ENCODE measurements around the gene KANSL1.

KANSL1 gene

DNA sequence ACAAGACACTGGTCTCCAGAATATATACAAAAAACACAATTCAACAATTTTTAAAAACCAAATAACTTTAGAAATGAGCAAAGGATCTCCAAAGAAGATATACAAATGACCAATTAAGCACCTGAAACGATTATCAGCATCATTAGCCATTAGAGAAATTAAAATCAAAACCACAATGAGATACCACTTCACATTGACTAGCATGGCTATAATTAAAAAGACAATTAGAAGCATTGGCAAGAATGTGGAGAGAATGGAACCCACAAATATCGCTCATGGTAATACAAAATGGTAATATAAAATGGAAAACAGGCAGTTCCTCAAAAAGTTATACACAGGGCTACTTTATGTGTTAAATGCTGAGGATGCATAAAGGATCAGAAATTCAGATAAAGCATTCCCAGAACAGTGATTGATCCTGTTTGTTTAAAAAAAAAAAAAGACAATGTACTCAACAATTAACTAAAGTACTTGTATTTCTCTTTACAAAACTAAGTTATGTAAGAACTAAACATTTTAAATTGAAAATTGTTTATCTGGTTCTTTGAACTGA is 52.5 kb downstream of the KANSL1 start:
- no peak for DNase-seq (ENCODE audit: low spot score)

DNA sequence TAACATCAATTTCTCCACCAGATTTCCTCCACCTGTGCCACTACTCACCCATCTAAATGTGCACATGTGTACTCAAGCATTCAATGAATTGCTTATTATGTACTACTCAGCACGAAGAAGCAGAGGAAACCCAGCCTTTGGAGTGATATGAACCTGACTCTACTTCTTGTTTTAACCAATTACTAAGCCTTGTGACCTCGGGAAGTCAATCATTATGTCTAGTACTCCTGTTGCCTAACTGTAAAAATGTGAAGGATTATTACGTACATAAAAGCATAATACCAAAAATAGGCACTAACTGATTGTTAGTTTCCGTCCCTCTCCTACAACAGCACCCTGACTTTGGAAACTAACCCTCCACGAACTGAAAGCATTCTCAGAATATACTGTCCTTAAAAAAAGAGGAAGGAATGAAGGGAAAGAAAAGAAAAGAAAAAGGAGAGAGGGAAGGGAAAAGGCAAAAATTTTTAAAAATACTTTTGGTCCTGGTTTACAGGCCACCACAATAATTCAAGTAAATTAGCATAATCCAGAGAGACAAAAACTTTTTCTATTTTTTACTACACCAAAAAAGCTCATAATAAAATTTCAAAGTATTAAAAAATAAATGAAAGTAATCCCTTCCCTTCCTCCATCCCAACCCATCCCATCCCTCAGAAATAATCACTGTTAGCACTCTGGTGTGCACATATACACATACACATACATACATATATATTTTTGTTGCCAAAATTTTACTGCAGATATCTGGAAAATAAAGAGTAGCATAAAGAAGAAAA is 53.6 kb downstream of the KANSL1 start:
- DNase-seq (ENCODE audit: low spot score) = no peak

DNA sequence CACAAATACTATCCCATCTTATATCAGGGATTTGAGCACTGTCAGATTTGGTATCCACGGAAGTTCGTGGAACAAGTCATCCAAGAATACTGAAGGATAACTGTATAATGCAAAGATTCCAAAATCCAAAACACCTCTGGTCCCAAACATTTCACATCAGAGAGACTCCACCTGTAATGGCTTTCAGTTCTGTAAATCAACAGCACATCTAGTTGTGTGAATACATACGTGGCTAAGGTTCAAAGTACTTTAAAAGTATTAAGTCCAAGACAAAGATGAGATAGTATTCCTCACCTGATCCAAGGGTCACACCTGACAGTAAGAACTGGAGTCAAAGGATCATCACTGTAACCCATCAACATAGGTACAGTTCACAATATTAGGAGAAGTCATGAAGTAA is 54.8 kb downstream of the KANSL1 start:
- no peak for DNase-seq (ENCODE audit: low spot score)

DNA sequence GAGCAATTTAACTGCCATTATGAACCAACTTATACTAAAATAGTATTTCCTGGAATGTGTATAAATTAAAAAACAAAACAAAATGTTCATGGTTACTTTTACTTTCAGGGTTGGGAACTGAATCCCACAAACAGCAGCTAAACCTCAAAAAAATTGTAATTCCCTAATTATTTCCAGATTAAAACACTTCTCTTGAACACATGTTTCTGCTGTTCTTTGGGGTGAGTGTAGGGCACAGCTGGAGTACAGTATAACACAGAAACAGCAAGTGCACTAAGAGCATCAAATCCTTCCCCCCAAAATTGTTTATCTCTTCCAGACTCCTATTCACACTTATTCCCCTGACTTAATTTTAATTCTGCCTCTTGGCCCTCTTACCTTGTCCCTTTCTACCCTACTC is 56.4 kb downstream of the KANSL1 start:
- no peak for DNase-seq (ENCODE audit: low spot score)

DNA sequence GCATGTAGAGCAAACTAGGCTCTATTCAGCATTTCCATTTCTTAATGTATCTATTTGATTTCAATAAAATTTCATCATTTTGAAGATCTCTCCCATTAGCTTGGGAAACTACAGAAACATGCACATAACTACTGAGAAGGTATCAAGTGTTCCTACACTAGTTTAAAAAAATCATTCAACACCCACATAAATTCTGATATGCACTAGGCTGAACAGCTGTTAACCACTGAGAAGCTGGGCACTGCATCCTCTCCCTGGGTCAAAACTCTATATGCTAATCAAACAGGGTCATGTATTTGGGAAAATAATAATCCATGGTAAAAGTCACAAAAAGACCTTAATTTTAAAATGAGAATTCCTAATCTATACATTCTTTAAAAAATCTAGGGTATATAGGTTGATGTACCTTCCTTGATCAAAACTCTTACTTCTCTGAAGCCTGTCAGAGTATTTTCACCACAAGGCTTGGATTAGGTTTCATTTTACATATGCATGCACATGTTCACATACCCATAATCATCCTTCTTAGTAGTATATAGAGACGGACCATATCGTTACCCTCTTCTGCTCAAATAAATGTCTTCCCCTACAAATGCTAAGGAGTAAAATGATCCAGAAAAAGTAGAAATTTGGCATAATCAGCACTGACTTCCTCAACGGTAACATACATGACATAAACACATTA is 57.2 kb downstream of the KANSL1 start:
- no peak for DNase-seq (ENCODE audit: low spot score)

DNA sequence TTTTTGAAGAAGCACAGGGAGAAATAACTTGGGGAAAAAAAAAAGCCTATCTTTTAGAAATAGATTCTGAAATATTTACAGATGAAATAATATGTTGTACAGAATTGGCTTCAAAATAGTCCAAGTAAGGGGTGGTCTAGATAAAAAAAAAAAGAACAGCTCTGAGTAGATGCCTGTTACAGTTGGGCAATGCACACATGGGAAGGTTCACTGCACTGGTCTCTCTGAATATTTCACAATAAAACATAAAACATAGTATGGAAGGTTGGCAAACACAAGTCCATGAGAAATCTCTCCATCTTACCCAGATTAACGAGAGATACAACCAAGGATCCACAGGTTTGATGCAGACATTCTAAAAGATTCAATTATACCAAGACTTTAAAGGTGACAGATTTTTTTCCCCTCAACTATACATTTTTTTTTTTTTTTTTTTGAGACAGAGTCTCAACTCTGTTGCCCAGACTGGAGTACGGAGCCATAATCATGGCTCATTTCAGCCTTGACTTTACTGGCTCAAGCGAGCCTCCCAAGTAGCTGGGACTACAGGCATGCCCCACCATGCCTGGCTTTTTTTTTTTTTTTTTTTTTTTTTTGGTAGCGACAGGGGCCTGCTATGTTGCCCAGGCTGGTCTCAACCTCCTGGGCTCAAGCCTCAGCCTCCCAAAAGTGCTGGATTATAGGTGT is 58.0 kb downstream of the KANSL1 start:
- no peak for DNase-seq (ENCODE audit: low spot score)

DNA sequence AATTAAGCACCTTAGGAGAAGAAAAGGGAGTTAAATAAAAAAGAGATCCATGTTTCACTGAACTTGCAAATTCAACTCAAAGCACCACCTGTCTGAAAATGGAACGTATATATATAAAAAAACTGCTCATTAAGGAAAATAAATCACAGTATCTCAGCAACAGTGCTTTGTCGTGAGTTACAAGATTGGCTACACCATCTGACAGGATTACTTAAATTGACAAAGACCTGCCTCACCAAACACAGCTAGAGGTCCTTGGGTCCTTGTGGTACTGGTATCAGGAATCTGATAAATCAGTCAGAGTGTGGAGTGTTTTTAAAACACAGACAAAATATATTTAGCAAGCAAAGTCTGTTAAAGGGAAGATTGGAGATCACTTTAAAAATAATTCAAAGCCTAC is 63.9 kb downstream of the KANSL1 start:
- no peak for DNase-seq (ENCODE audit: low spot score)

DNA sequence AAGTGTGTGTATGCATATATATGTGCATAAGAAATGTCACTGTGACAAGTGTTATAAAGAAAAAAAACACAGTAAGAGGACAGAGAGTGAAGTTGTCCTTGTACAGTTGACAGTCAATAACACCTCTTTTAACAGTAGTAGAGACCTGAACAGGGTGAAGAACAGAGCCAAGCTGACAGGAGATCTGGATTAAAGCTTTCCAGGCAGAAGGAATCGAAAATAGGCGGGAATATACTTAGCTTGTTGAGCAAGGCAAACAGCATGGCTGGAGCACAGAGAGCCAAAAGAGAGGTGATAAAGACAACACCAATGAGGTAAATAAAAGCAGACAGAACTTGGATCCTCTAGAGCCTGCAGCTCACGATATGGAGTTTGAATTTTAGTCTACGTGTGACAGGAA is 64.8 kb downstream of the KANSL1 start:
- DNase-seq (ENCODE audit: low spot score) = no peak

DNA sequence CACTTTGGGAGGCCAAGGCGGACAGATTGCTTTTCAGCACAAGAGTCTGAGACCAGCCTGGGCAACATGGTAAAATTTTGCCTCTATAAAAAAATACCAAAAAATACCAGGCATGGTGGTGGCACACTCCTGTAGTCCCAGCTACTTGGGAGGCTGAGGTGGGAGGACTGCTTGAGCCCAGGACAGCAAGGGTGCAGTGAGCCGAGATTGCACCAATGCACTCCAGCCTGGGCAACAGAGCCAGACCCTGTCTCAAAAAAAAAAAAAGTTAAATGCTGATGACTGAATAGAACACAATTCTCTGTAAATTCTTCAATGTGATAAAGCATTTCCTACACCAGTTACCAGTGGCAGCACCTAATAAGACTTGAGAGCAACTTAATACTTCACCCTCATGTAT is 65.7 kb downstream of the KANSL1 start:
- no peak for DNase-seq (ENCODE audit: low spot score)

DNA sequence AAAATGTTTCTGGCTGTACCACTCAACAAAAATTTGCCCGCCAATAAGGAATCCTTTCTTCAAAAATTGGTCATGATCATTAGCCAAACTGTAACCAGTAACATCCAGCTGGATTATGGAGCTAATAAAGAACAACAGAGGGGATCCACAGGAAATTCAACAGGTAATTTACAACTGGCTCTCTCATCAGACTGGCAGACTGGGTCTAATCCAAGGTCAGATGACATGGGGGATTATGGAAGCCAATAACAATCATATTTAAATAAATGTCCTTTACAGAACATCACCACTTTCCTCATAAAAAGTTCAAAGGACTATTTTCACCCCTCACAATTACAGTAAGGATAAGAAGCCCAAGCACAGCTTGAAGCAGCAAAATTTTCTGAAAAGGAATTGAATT is 66.4 kb downstream of the KANSL1 start:
- no peak for DNase-seq (ENCODE audit: low spot score)

DNA sequence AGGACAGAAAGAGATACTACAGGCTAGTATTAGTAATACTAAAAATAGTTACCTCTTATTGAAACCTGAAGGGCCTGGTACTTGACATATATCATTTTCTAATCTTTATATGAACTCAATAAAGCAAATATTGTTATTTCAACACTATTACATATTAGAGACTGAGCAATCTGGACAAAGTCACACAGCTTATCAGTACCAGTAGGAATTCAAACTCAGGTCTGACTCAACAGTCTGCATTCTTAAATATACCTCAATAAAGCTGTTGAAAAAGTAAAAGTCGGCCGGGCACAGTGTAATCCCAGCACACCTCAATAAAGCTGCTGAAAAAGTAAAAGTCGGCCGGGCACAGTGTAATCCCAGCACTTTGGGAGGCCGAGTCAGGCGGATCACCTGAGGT is 67.4 kb downstream of the KANSL1 start:
- DNase-seq (ENCODE audit: low spot score) = no peak

DNA sequence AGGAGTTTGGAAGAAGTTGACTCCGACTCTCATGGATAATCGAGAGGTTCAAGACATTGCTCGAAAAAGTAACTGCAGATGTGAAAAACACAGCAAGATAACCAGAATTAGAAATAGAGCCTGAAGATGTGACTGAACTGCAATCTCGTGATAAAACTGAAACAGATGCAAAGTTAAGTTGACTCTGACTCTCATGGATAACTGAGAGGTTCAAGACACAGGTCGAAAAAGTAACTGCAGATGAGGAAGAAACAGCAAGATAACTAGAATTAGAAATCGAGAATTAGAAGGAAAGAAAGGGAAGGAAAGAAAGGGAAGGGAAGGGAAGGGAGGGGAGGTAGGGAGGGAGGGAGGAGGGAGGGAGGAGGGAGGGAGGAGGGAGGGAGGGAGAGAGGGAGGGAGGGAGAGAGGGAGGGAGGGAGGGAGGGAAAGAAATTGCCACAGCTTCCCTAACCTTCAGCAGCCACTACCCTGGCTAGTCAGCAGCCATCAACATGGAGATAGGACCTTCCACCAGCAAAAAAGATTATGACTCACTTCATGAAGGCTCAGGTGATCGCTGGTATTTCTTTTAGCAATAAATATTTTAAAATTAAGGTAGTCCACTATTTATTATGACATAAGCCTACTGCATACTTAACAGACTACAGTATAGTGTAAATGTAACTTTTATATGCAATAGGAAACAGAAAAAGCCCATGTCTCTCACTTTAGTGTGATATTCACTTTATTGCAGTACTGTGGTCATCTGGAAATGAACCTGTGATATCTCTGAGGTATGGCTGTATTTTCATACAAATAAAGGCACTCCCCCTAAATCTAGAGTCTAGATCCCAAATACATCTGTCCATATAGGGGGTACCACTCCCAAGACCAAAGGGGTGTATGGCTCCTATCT is 68.3 kb downstream of the KANSL1 start:
- no peak for DNase-seq (ENCODE audit: low spot score)

DNA sequence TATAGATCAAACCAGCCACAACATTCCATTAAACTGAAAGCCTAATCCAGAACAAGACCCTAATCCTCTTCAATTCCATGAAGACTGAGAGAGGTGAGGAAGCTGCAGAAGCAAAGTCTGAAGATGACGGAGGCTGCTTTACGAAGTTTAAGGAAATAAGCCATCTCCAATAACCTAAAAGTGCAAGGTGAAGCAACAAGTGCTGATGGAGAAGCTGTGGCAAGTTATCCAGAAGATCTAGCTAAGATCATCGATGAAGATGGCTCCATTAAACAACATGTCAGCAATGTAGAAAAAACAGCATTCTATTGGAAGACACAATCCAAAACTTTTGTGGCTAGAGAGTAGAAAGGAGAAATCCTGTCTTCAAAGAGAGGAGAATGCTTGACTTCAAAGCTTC is 69.6 kb downstream of the KANSL1 start:
- DNase-seq (ENCODE audit: low spot score) = no peak

DNA sequence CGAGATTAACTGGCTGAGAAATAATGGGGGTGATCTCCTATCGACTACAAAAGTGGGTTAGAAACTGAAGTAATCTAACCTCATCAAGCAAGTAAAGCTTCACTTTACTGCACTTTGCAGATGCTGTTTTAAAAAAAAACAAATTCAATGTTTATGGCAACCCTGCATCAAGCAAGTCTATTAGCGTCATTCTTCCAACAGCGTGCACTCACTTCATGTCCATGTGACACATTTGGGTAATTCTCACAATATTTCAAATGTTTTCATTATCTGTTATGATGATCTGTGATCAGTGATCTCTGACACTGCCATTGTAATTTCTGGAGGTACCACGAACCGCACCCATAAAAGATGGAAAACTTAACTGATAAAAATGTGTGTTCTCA is 70.8 kb downstream of the KANSL1 start:
- DNase-seq (ENCODE audit: low spot score) = no peak

DNA sequence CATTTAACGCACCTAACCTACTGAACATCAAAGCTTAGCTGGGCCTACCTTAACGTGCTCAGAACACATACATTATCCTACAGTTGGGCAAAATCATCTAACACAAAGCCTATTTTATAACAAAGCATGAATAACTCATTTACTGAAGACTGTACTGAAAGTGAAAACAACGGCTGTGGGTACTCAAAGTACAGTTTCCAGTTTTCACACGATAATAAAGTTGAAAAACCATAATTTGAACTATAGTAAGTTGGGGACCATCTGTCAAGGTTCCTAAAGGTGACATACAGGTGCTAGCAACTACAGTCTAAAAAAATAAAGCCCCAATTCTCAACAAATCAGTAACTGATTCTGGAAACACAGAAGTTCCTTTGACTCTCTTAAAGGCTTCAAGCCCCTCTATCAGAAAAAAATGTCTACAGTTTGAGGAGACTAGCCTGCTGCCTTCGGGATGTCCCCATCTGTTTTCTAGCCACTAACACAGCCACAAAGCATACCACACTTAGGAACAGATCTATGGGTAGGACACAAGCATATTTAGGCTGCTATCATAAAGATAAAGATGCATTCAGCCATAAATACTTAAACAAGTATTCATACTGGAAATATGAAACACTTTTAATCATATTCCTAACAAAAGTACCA is 71.3 kb downstream of the KANSL1 start:
- DNase-seq (ENCODE audit: low spot score) = no peak

DNA sequence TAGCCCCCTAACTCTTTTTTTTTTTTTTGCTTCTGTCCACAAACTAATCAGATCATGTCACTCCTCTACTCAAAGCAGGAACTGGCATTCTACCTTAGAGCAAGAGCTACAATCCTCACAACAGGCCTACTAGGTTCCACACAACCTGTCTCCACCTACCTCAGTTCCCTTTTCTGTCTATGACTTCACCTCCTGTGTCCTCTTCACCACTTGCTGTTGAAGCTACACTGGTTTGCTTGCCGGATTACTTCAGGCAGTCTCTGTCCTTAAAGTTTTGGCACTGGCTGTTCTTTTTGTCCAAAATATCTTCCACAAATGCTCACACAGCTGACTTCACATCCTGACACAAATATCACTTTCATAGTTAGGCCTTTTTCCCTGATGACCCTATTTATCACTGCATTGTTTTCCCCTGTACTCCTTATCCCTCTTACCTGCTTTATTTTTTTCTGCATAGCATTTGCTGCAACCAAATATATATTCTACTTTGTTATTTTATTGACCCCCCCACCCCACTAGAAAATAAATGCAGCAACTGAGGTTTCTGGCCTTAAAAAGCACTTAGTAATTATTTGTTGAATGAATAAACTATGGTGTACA is 72.0 kb downstream of the KANSL1 start:
- no peak for DNase-seq (ENCODE audit: low spot score)

DNA sequence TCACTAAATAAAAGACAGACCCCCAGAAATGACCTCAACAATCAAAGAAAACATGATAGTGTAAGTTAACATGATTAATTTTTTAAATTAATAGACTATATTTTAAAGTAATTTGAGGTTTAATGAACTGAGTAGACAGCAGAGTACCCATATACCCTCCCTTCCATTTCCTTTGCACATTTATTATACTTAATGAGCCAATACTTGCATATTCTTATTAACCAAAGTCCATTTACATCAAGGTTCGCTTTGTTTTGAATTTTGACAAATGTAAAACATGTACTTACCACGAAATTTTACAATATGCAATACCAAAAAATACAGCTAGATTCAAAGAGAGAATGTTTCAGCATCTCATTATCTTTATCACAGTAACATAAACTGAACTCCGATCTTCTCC is 72.7 kb downstream of the KANSL1 start:
- DNase-seq (ENCODE audit: low spot score) = no peak

DNA sequence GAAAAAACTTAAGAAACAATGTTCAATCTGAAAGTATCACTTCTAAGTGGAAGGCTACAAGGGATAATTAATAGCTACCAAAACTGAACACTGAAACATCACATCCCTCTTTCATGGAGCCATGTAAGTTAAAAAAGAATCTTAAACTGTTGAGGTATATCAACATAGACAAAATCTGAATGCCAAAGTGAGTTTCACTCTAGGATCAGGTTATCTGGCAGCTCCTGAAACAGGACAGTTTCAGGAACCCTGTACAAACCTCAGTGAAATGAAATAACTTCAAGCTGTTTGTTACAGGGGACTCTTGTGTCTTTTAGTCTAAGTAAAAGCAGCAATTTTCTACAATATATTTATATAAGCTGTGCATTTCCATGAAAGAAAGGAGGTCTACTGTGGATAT is 73.2 kb downstream of the KANSL1 start:
- DNase-seq (ENCODE audit: low spot score) = no peak

DNA sequence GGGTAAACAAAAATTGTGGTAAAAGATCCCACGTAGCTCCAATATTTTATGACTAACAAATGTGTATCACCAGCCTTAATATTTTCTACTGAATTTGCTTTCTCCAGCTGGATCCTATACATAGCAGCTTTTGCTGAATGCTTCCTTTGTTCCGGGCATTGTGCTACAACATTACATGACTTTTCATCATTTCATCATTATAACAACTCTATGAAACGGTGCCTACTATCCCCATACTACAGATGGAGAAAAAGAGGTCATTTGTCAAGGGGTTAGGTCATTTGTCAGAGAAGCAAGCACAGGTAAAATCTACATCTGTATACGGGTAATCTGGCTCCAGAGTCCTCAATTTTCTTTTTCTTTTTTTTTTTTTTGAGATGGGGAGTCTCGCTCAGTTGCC is 74.3 kb downstream of the KANSL1 start:
- no peak for DNase-seq (ENCODE audit: low spot score)

DNA sequence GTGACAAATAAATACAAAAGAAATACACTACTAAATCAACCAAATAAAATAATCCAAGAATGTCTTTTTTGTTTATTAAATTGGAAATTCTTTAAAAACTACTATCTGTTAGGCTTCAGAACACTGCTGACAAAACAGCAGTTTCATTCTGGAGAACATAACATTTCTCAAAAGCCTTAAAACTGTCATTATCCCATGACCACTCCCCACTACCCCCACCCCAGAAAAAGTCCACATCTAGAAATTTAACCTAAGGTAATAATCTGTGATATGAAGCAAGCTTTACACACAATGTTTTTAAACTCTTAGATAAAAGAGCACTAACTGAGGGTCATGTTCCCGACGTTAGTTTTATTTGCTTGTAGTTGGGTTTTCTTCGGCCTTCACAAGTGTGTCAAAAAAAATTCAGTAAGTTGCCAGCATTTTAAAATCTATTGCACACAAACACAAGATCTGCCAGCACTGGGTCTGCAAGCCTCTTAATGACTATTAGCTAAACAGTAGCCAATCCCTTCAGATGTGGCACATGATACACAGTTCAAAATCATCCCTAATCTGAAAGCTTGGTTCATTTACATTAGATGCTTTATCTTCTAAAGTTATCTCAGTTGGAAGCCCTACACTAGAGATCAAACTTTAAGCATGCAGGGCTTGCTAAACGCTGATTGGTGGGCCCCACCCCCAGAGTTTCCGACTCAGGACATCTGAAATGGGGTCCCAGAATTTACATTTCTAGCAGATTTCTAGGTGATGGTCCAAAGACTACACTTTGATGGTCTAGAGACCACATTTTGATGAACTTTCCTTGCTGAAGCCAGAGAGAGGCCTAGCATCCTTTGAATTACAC is 75.2 kb downstream of the KANSL1 start:
- DNase-seq (ENCODE audit: low spot score) = no peak

Data from ecto neural progenitor cell (in vitro differentiated cells).